Body of pancreas (tissue), 4 donors: ENCODE data around the gene DHX30.

Source experiments
- CTCF ChIP-seq, 7 experiments: fragments of 450-650 bp in 4 of 7; fragments of 200-600 bp in 3 of 7; sonication (generic) in 3 of 7; IDR thresholded peaks; one replicate each; pipeline ENCODE4 v1.5.1; 2016 to 2019; ENCODE audit warnings: antibody characterized with exemption in 7 of 7
- POLR2A ChIP-seq, 3 donors: fragments of 450-650 bp; IDR thresholded peaks; one replicate each; pipeline ENCODE4 v1.6.1; 2016; ENCODE audit warnings: antibody characterized with exemption in 3 of 3, mild to moderate bottlenecking in 2 of 3

DNA sequence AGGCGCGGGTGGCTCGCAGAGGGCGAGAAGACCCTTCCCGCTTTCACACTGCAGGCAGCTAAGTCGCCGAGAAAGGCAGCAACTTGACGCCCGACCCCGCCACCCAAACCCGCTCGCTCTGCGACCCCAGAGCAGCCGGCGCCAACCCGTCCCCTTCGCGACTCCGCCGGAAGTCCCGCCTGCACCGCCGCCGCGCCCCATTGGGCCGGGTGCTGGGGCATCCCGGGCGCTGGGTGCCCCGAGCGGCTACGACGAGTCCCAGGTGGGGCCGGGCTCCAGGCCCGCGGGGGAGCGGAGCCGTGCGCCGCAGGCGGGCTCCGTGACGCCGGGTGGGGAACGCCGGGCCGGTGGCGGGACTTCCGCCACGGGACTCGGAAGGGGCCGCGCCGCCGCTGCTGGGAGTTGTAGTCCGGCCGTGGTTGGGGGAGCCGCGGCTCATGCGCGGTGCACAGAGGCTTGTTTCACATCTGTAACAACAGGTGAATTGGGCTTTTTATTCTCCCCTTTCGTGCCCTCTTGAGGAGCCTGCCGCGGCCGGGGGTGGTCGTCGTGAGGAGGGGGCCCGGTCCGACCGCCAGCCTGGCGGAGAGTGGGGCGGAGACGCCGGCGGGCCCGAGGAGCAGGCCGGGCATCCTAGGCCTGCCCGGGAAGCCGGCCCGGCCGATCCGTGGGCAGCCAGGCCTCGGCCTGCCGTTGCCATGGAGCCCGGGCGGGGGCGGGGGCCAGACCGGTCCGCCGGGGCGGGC, at the start of gene DHX30:
- TF ChIP-seq CTCF (IDR thresholded peaks at IDR 0.05) (no peak), POLR2A (IDR thresholded peaks at IDR 0.05) (peak; percentile 67 to 72 (median 70))
